Embryonic facial prominence (tissue), 1 donor: Measurements from ENCODE around the gene SLC12A4.
"Not testable (repeated sequence)": the region's sequence is repeated elsewhere in the genome, so short reads cannot be mapped to it uniquely, and the experiment has no call there.

ENCODE experiments used
- DNase-seq: peaks from one replicate; pipeline ENCODE4 v3.0.0-alpha.2; 2016; ENCODE audit errors: extremely low spot score

The SLC12A4 gene

DNA sequence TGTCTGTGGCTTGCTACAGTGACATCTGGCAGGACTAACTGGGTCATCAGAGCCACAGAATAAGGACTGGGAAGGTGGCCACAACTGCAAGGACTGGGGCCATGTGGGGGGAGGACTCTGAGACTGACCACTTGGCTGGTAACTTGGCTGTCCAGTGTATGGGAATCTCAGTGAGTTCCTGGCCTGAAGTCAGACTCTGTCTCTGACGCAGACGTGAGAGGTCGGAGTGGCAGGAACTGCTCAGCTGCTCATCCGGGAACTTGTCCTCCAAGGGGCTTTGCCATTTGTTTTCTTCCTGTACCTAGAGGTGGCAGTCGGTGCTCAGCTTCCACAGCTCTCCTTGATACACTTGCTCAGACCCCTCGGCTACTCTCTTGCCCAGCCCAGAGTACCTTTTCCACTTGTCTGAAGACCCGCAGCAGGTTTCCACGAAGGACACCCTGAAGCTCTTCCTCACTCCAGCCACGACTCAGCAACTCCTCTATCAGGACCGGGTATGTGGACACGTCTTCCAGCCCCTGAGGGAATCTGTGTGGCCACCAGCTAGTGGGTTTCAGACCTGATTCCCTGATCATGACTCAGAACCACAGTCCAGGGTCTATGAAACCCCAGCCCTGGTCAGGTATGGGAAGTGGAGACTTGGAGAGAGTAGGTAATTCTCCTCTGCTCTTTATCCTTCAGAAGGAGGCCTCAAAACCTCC, 19.2 kb upstream of the SLC12A4 start:
- no peak for DNase-seq

DNA sequence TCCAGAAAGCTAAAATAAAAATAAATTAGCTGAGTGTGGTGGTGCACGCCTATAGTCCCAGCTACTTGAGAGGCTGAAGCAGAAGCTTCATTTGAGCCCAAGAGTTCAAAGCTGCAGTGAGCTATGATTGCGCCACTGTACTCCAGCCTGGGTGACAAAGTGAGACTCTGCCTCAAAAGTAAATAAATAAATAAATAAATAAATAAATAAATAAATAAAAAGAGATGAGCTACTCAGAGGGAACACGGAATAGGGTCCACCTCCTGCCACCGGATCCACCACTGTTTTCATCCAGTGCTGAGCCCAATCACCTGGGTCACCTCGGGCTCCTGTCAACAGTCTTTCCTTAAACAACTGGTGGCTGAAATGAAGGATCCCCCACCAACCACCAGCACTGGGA, 18.5 kb upstream of the SLC12A4 start:
- DNase-seq: no peak

DNA sequence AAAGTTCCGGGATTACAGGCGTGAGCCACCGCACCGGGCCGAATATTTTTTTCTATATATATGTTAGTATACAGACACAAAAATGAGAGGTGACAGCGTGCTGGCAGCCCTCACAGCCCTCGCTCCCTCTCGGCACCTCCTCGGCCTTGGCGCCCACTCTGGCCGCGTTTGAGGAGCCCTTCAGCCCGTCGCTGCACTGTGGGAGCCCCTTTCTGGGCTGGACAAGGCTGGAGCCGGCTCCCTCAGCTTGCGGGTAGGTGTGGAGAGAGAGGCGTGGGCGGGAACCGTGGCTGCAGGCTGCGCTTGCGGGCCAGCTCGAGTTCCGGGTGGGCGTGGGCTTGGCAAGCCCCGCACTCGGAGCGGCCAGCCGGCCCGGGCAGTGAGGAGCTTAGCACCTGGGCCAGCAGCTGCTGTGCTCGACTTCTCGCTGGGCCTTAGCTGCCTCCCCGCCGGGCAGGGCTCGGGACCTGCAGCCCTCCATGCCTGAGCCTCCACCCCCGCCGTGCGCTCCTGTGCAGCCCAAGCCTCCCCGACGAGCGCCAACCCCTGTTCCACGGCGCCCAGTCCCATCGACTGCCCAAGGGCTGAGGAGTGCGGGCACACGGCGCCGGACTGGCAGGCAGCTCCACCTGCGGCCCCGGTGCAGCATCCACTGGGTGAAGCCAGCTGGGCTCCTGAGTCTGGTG, 13.7 kb upstream of the SLC12A4 start:
- DNase-seq: no peak

DNA sequence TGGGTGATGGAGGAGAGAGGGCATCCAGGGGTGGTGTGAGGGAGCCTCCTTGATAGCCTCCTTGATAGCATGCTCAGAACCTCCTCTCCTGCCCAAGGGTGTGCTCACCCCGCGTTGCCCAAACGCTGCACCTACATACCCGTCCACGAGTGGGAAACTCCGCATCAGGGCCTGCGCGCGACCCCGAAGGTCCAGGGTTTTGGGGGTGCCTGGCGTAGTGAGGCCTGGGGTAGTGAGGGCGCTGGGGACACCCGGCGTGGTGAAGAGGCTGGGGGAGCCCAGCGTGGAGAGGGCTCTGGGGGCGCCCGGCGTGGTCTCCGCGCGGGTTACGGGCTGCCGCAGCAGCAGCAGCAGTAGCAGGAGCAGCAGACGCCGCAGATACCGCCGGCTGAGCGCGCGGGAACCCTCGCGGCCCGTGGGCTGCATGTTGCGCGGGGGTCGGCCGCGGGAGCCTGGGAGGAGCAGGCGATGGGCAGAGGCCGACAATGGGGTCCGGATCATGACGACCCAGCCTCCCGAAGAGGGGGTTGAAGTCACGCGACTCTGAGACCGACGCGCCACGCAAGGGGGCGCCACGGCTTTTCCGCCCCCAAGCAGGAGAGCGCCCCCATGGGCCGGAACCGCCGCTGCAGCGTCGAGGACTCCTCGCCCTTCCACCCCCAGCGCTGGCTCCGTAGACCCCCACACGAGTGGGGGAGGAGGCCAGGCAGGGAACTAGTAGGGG, 11.7 kb upstream of the SLC12A4 start, which contains the start of gene DPEP3:
TSS of gene DPEP3 (minus strand) at position 545 of the 724 bp plus-strand sequence. CDS start at position 426, 119 bp downstream.
- DNase-seq: no peak

DNA sequence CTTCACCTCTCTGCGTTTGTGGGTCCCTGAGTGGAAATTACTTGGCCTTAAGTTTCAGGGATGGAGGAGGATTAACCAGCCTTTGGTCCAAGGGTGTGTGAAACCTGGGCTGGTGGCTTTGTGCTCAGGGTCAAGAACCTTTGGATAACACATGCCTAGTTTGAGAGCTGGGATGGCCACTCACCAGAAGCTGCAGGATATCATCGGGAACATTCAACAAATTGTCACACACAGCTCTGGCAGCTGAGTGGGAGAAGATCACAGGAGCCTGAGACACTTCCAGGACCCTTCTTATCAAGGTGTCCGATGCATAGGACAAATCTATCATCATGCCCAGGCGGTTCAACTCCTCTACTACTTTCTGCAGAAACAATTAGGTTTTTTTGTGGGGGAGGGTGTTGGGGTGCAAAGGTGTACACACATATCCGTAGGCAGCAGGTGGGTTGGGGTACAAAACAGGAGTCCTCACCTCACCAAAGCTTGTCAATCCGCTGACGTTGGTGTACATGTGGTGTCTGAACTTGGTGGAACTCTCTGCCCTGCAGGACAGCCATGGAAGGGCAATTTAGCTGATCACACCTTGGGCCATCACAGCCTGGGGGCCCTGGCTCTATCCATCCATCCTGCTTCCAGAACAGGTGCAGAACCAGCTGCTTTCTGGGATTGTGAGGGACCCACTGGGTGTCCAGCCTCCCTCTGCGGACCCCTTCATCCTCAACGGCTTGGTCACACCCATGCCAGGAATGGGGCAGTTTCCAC, 9.2 kb upstream of the SLC12A4 start:
- no peak for DNase-seq

DNA sequence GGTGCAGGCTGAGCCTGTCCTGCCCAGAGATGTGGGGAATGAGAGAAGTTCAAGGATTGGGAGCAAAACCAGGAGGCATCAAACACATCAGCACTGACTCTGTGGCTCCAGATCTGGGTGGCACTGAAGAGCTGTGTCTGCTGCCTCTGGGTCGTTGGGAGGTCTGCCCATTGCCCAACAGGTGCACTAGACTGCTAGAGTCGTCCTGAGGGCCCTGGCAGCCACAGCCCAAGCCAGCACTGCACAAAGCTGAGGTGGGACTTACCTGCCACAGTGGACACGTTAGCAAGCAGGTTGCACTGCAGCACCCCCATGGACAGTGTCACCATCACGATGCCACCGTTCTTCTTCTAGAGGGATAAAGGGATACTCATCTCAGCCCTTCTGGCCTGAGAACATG, 8.6 kb upstream of the SLC12A4 start:
- DNase-seq: no peak

DNA sequence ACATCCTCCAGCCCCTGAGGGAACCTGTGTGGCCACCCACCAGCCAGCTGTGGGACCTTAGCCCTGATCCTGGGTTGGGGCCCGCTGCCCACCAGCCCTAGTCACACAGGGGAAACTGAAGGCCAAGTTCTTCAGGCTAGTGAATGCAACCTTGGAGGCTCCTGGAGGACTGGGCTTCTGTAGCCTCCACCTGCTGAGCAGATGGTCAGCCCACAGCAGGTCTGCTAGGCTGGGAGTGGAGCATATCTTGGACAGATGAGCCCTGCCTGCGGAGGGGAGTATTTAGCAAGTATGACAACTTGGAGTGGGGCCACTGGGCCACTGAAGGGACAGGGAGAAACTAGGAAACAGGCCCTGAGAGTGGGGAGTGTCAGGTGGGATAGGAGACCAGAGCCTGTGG, 7.8 kb upstream of the SLC12A4 start:
- DNase-seq: no peak

DNA sequence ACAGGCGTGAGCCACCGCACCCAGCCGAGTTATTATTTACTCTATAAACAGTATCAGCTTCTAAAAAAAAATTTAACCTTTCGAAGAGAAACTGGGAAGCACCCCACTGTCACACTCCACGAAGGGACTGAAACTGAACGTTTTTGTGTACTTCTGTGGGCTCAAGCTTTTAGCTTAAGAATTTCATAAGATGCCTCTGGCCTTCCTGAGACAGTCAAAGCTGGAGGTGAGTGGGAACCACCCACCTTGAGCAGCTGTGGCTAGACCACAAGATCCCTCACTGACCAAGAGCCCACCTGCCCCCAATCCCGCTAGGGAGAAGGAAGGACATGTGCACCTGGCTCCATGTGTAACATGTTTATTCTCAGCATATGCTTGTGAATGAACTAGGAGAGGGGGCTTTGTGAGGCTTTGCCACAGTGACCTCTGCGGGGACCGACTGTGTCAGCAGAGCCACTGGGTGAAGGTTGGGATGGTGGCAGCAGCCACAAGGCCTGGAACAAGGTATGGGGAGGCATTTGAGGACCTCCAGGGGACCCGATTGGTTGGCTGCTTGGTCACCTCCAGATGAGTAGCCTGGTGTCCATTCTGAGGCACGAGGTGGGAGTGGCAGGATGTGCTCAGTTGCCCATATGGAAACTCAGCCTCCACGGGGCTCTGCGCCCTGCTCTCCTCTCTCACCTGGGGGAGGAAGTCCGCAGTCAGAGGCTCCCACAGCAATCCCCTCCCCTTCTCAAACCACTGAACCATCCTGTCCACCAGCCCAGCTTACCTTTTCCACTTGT, 7.1 kb upstream of the SLC12A4 start:
- no peak for DNase-seq

DNA sequence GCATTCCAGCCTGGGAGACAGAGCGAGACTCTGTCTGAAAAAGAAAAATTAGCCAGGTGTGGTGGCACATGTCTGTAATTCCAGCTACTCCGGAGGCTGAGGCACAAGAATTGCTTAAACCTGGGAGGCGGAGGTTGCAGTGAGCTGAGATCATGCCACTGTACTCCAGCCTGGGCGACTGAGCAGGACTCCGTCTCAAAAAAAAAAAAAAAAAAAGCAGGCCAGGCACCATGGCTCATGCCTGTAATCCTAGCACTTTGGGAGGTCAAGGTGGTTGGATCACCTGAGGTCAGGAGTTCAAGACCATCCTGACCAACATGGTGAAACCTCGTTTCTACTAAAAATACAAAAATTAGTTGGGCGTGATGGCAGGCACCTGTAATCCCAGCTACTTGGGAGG, 3.8 kb upstream of the SLC12A4 start:
- not testable (repeated sequence) for DNase-seq

DNA sequence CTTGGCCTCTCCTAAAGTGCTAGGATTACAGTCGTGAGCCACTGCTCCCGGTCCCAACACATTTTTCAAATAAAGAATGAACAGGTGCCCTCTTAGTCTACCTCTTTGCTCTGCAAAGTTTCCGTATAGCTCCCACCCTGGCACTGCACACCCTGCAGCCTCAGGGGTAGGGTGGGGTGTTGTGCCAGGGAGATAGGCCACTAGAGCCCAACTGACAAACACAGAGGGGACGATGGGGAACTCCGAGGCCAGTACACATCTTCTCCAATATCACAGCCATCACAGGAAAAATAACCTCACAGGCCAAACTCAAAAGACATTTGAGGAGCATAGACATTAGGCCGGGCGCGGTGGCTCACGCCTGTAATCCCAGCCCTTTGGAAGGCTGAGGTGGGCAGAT, 2.7 kb upstream of the SLC12A4 start:
- DNase-seq: no peak

DNA sequence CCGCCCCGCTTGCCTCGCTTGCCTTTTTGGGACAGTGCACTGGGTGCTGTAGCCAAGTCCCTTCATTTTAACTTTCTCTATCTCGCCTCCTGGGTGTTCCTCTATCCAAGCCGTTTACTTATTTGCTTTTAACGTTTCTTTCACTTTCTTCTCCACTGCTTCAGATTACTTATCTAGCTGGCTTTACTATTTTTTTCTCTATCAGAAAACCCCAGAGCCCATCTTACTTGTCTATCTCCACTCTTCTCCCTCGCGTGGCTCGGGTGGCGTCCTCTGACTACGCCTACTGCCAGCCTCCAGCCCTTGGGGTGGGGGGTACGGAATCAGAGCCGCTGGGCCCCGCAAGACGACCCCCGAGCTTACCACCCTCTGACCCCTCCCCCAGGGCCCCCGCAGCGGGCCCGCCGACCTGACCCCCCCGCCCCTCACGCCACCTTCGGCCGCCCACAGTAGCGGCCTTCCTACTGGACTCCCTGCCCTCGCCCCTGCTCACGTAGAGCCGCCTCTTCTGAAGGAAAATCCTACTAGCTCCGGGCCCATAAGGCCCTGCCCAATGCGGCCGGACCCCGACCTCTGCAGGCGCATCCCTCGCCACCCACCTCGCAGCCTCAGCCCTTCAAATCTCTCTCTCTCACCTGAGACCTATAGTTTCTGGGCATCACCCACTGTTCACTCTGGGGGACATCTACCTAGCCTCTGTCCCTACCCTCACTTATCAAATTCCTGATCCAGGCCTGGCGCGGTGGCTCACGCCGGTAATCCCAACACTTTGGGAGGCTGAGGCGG, 1.0 kb upstream of the SLC12A4 start:
- no peak for DNase-seq

DNA sequence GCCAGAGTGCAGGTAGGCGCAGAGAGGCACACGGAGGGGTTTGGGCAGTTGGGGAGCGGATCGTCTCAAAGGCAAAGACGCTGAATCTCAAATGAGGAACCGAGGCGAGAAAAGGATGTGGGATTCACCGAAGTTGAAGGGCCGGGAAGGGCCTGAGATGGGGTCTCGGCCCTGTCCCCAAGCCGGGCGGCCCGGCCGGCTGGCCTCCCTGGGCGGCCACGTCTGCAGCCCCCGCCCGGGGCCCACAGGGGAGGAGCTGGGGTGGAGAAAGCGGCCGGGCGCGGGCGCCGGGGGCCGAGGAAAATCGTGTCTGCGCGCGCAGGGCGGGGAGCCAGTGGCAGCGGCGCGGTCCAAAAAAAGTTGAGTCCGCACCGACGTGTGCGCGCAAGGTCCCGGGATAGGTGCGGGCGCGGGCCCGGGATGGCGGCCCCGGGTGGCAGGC, 458 bp downstream of the SLC12A4 start:
- DNase-seq: no peak

DNA sequence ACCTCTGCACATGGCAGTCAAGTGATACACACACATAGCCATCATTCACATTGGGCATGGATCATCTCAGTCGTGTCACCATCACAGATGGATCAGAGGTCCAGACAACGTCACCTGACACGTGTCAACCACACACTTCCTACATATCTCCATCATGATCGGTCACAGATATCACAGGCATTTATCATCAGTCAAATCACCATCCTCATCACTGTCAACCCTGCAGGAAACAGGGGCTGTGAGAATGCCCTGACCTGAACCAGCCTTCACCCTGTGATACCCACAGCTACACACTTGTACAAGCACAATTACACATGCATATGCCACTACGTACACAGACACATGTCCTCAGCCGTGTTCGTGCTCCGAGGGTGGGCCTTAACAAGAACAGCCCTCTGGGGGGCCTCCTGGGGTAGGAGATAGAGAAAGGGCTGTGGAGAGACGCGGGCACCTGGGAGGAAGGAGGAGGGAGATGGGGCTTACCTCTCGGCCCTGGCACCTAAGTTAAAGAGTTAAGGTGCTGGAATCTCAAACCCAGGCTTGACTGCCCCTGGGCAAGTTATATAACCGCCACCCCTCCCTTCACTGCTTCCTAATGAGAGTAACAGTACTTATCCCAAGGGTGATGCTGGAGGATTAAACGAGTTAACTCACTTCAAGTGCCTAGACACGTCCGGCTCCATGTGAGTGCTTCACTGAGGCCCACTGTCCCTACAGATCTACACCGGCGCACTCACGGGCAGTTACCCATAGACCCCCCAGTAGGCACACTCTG, 1.1 kb downstream of the SLC12A4 start:
- no peak for DNase-seq

DNA sequence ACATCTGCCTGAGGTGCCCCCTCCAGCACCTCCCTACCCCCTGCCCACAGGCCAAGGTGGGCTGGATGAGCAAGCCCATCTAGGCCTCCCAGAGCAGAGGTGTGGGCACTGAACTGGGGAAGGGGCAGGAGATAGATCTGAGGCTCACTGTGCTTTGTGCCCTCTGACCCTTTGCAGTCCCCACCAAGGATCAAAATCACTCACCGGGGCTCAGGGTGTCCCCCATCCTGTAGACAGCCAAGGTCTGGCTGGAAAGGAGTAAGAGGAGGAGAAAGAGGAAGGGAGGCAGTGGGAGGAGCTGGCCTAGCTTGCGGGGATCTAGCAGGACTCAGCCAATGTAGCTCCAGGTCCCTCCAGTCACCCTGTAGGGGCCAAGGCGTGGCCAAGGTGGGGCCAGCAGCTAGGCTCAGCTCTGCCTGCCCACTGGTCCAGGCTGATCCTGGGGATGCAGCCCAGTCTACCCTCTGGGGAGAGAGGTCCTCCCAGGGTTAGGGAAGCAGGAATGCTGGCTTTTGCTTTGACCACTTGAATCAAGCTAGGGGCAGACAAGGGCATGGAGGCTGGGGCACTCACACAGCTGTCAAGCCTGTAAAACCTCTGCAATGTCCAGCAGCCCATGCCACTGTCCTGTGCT, 1.8 kb downstream of the SLC12A4 start:
- no peak for DNase-seq

DNA sequence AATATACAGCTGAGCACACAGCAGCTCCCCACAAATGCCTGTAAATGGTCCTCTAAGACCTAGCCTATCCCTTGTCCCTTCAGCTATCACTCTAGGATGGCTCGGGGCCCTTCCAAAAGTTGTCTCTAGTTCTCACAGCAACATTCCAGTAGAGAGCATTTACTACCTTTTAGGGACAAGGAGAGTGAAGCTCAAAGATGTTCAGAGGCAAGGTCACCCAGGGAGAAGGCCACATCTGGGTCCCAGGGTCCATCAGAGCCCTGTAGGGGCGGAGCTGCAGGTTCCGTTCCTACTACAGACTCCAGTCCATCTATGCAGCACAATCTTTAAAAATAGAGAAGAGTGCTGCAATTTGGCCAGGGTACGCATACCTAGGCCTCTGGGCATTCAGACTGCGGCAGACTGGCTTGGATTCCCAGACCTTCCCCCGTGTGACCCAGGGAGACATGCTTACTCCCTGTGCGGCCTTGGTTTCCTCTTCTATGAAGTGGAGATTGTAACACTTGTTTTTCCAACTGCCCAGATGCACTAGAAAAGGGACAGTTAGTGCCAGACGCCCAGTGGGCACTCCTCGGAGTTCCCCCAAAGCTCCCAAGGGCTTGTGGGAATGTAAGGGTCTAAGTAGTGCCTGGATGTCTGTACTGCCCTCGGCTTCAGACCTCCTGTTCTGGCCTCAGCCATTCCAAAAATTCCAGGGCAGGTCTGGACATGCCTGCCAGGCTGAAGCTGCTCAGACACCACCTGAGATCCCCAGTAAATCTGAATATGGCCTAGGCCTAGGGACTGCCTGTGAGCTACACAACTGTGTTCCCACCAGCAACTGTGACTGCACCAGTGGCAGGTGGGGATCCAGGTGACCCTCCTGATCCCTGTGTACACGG, 2.5 kb downstream of the SLC12A4 start:
- DNase-seq: no peak

DNA sequence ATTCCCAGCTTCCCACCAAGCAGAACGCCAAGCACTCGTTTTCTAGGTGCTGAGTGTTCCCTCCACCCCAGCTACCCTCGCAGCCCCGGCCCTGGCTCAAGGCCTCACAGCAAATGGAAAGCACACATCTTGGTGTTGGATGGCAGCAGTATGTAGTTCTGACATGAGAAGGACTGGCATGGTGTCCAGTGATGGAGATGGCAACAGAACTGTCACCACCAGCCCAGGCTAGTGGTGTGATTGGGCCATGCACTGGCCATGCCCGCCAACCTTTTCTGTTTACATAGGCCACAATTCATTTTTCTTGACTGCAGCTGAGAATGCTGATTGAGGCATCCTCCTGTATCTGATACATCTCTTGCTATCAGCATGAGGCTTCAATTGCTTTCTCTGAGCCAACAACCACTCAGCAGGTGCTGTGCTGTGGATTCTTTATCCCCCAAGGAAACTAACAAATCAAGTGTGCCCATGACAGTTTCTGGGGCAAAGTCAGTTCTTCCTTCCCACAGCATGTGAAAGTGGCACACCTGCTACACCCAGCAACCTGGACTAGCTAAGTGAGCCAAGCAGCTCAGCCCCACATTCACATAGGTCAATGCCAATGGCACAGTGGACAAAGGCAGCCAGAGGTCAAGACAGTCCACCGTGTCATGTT, 3.8 kb downstream of the SLC12A4 start:
- DNase-seq: no peak

DNA sequence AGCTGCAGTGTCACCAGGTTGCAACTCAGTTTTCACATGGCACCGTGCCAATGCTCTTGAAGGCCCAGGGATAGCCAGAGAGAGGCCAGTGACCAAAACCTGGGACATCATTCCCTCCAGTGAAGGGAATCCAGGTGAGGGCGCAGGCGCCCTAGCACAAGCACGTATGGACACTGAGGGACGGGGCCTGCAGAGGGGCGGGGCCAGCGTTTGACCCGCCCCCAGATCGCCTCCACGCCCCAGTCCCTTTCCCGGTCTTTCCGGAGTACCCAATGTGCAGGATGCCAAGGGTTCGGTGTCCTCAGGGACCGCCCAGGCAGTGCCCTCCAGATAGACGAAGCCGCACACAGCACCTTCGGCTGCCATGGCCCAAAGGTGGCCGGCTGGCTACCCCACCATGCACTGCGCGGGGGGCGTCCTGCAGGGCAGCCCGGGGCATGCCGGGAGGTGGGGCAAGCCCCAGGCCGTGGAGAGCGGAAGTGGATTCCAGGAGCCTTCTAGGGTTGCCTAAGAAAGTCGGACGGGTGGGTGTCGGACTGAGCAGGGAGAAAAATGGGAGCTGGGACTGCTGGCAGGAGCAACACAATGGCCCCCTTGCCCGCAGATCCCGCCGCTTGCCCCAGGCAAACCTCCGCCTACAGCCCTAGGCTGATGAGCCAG, 4.6 kb downstream of the SLC12A4 start:
- DNase-seq: no peak
